A549 (cell line): ENCODE data around the gene POLD2. TPM values are rescaled to one million over a fixed set of nuclear protein-coding genes. Genes with fewer than 3 reads are reported as not detected.

Source experiments
- ATAC-seq, 2 experiments: fragments of 200-7000 bp in 1 of 2; fragments of >200 bp in 1 of 2; cut with Nextera tagmentation in 1 of 2; cut with Tn5 transposase in 1 of 2; 3 replicates each; pipeline versions ENCODE4 v1.8.0 to v1.9.1; 2018 to 2020; ENCODE audit warnings: mild to moderate bottlenecking in 1 of 2, moderate library complexity in 1 of 2
- CTCF ChIA-PET: fragments of 300-600 bp; sonication (Branson Sonifier 250); formaldehyde crosslinking; extraction: SDS; loops from one replicate; lab custom pipeline; 2021; ENCODE audit warnings: antibody characterized with exemption, inconsistent platforms; lab: Yijun Ruan, JAX
- POLR2A ChIA-PET: fragments of 350-600 bp; formaldehyde crosslinking; extraction: SDS; loops from one replicate; lab custom pipeline; 2021; ENCODE audit warnings: antibody characterized with exemption, inconsistent platforms; lab: Yijun Ruan, JAX
- DNase-seq, 2 experiments: peaks; one replicate each; pipeline versions ENCODE4 v3.0.0 to v3.0.0-alpha.2; 2011 to 2016; ENCODE audit warnings: low read depth in 1 of 2, low spot score in 1 of 2
- FAIRE-seq: peaks from 2 replicates; lab custom pipeline; 2011; peaks lifted over from hg19 to GRCh38; lab: Jason Lieb, UNC
- H3K27ac ChIP-seq, 2 experiments: fragments of >200 bp; sonication (Bioruptor Twin); formaldehyde crosslinking; 3 replicates each; pipeline ENCODE4 v1.5.1; 2016 to 2017
- H3K4me1 ChIP-seq: fragments of >200 bp; sonication (Bioruptor Twin); formaldehyde crosslinking; 3 replicates; pipeline ENCODE4 v1.6.1; 2016
- H3K4me2 ChIP-seq: fragments of >200 bp; sonication (Bioruptor Twin); formaldehyde crosslinking; 3 replicates; pipeline ENCODE4 v1.6.1; 2016
- H3K4me3 ChIP-seq: fragments of >200 bp; sonication (Bioruptor Twin); formaldehyde crosslinking; 3 replicates; pipeline ENCODE4 v1.5.1; 2016
- H3K9me3 ChIP-seq: fragments of >200 bp; sonication (Bioruptor Twin); formaldehyde crosslinking; 3 replicates; pipeline ENCODE4 v1.6.1; 2016
- BHLHE40 ChIP-seq: IDR thresholded peaks from 2 replicates; pipeline ENCODE4 v1.6.1; 2012; ENCODE audit warnings: low read depth, low read length, inconsistent platforms
- CEBPB ChIP-seq, 2 experiments: fragments of >200 bp in 1 of 2; sonication (Bioruptor Twin) in 1 of 2; formaldehyde crosslinking in 1 of 2; IDR thresholded peaks; 2 replicates each; pipeline ENCODE4 v1.6.1; 2012 to 2016
- CTCF ChIP-seq: fragments of >200 bp; sonication (Bioruptor Twin); formaldehyde crosslinking; IDR thresholded peaks from 3 replicates; pipeline ENCODE4 v1.5.1; 2016
- EHF ChIP-seq: fragments of 250-450 bp; sonication (Bioruptor Pico); IDR thresholded peaks from 2 replicates; pipeline ENCODE4 v1.5.0; 2020; ENCODE audit warnings: mild to moderate bottlenecking
- EHMT2 ChIP-seq: fragments of 200-600 bp; sonication (generic); IDR thresholded peaks from 2 replicates; pipeline ENCODE4 v1.6.1; 2016; ENCODE audit warnings: antibody characterized with exemption, low read depth, mild to moderate bottlenecking, moderate library complexity
- FOSB ChIP-seq: fragments of 250-450 bp; sonication (Bioruptor Pico); IDR thresholded peaks from 2 replicates; pipeline ENCODE4 v1.5.0; 2020; ENCODE audit warnings: mild to moderate bottlenecking, moderate library complexity
- FOSL2 ChIP-seq, 2 experiments: fragments of 450-650 bp in 1 of 2; fragments of >200 bp in 1 of 2; sonication (Bioruptor Twin) in 1 of 2; formaldehyde crosslinking; IDR thresholded peaks; 2 replicates each; pipeline versions ENCODE4 v1.5.0 to v1.6.1; 2016 to 2020; ENCODE audit warnings: mild to moderate bottlenecking in 1 of 2, moderate library complexity in 1 of 2
- FOXS1 ChIP-seq: fragments of 250-450 bp; sonication (Bioruptor Pico); IDR thresholded peaks from 2 replicates; pipeline ENCODE4 v1.5.0; 2020; ENCODE audit warnings: mild to moderate bottlenecking, moderate library complexity
- GATA3 ChIP-seq: IDR thresholded peaks from 2 replicates; pipeline ENCODE4 v1.6.1; 2012; ENCODE audit warnings: borderline replicate concordance
- HDAC2 ChIP-seq: fragments of 200-600 bp; sonication (generic); IDR thresholded peaks from 2 replicates; pipeline ENCODE4 v1.6.1; 2016
- HEYL ChIP-seq: fragments of 250-450 bp; sonication (Bioruptor Pico); IDR thresholded peaks from 2 replicates; pipeline ENCODE4 v1.8.0; 2021; ENCODE audit warnings: mild to moderate bottlenecking, moderate library complexity
- HOXA7 ChIP-seq: fragments of 250-450 bp; sonication (Bioruptor Pico); IDR thresholded peaks from 2 replicates; pipeline ENCODE4 v1.5.0; 2020; ENCODE audit warnings: mild to moderate bottlenecking, moderate library complexity
- KDM1A ChIP-seq: fragments of 200-600 bp; sonication (generic); IDR thresholded peaks from 2 replicates; pipeline ENCODE4 v1.6.1; 2016; ENCODE audit warnings: low read depth, mild to moderate bottlenecking
- MAZ ChIP-seq: fragments of 150-350 bp; IDR thresholded peaks from 2 replicates; pipeline ENCODE4 v1.6.1; 2014; ENCODE audit warnings: antibody characterized with exemption, low read depth, low read length, borderline replicate concordance
- MYC ChIP-seq: IDR thresholded peaks from 2 replicates; pipeline ENCODE4 v1.6.1; 2012; ENCODE audit warnings: mild to moderate bottlenecking, inconsistent platforms, low read length, improper control_type of control experiment, borderline replicate concordance
- NR3C1 ChIP-seq: fragments of >200 bp; sonication (Bioruptor Twin); formaldehyde crosslinking; IDR thresholded peaks from 3 replicates; pipeline ENCODE4 v1.6.1; 2017
- POLR2AphosphoS2 ChIP-seq: conservative IDR thresholded peaks from 2 replicates; pipeline ENCODE4 v1.6.1; 2012; ENCODE audit warnings: low read length, improper control_type of control experiment, inconsistent platforms
- RAD21 ChIP-seq, 2 experiments: fragments of >200 bp in 1 of 2; sonication (Bioruptor Twin) in 1 of 2; formaldehyde crosslinking in 1 of 2; IDR thresholded peaks in 1 of 2; conservative IDR thresholded peaks in 1 of 2; 2 replicates in 1 of 2; 3 replicates in 1 of 2; pipeline ENCODE4 v1.6.1; 2012 to 2018; ENCODE audit warnings: inconsistent platforms in 1 of 2
- RCOR1 ChIP-seq: fragments of 150-350 bp; IDR thresholded peaks from 2 replicates; pipeline ENCODE4 v1.6.1; 2014; ENCODE audit warnings: antibody characterized with exemption, low read length, low read depth
- RNF2 ChIP-seq: fragments of 200-600 bp; sonication (generic); IDR thresholded peaks from 2 replicates; pipeline ENCODE4 v1.6.1; 2016; ENCODE audit warnings: low read depth, mild to moderate bottlenecking, antibody characterized with exemption, moderate library complexity, borderline replicate concordance
- SREBF2 ChIP-seq: fragments of 450-650 bp; IDR thresholded peaks from 2 replicates; pipeline ENCODE4 v1.6.1; 2014; ENCODE audit warnings: mild to moderate bottlenecking, moderate library complexity
- TFCP2L1 ChIP-seq: fragments of 250-450 bp; sonication (Bioruptor Pico); IDR thresholded peaks from 2 replicates; pipeline ENCODE4 v1.5.0; 2021; ENCODE audit warnings: mild to moderate bottlenecking
- TP53 ChIP-seq: fragments of 250-450 bp; sonication (Bioruptor Pico); IDR thresholded peaks from 2 replicates; pipeline ENCODE4 v1.5.0; 2021; ENCODE audit warnings: mild to moderate bottlenecking, moderate library complexity
- ZSCAN20 ChIP-seq: fragments of 250-450 bp; sonication (Bioruptor Pico); IDR thresholded peaks from 2 replicates; pipeline ENCODE4 v1.8.0; 2022; ENCODE audit warnings: mild to moderate bottlenecking, moderate library complexity
- WGBS: methylation state at CpG from one replicate; pipeline ENCODE4 v1.1.6; 2017; ENCODE audit errors: missing lambda C conversion rate; 5-methylcytosine and 5-hydroxymethylcytosine counted together
- polyA plus RNA-seq, 4 experiments: library from polyadenylated mRNA; depleted of rRNA in 3 of 4; stranded (reverse); fragments of >200 nt; fragmentation: RNase III in 1 of 4; extraction: RNeasy Plus Mini Kit Qiagen cat#74134 plus additional on column Dnase treatment in 1 of 4; gene quantifications; 2 replicates in 3 of 4; 3 replicates in 1 of 4; pipeline ENCODE4 v1.2.3, GENCODE V29; 2011 to 2017
- TF ChIP-seq, protein P1 (sequence below): fragments of 450-650 bp; IDR thresholded peaks from 2 replicates; pipeline ENCODE4 v1.6.1; 2014; ENCODE audit warnings: antibody characterized with exemption
- TF ChIP-seq, protein P2 (sequence below): fragments of 150-350 bp; IDR thresholded peaks from 2 replicates; pipeline ENCODE4 v1.6.1; 2014; ENCODE audit warnings: low read depth, mild to moderate bottlenecking, low read length

The POLD2 gene
- polyA plus RNA-seq, 2 of the 4 experiments (the other 2 are of a cell fraction) = 126 to 138 TPM

GRCh38 chr7:44132039-44132438 lies 8.7 kb upstream of the POLD2 start:
- Histone ChIP-seq H3K9me3 (no peaks in the 10 kb centered on the region), H3K4me1 (no peaks in the 10 kb centered on the region), H3K27ac (no peak overlapping the region), H3K4me2 (no peak overlapping the region), H3K4me3 (no peak overlapping the region)
- TF ChIP-seq CEBPB (IDR thresholded peaks at IDR 0.05) (no peak), SREBF2 (no peak), RCOR1 (no peak), TP53 (CRISPR knock-in tag) (no peak), MYC (no peak), HOXA7 (no peak), MAZ (no peak), GATA3 (no peak)
- 100% methylated on average over 2 of the region's 2 CpGs for WGBS
- POLR2A ChIA-PET = no interaction called here
- ATAC-seq = no peak
- no peak for FAIRE-seq
- CTCF ChIA-PET = interaction anchor here (0.8 to 7.1 kb wide), 13 partner anchors 17 to 137 kb away, joined by 3 to 52 read pairs (median 5); no protein-coding TSS in a partner anchor
- no peak for DNase-seq

DNA sequence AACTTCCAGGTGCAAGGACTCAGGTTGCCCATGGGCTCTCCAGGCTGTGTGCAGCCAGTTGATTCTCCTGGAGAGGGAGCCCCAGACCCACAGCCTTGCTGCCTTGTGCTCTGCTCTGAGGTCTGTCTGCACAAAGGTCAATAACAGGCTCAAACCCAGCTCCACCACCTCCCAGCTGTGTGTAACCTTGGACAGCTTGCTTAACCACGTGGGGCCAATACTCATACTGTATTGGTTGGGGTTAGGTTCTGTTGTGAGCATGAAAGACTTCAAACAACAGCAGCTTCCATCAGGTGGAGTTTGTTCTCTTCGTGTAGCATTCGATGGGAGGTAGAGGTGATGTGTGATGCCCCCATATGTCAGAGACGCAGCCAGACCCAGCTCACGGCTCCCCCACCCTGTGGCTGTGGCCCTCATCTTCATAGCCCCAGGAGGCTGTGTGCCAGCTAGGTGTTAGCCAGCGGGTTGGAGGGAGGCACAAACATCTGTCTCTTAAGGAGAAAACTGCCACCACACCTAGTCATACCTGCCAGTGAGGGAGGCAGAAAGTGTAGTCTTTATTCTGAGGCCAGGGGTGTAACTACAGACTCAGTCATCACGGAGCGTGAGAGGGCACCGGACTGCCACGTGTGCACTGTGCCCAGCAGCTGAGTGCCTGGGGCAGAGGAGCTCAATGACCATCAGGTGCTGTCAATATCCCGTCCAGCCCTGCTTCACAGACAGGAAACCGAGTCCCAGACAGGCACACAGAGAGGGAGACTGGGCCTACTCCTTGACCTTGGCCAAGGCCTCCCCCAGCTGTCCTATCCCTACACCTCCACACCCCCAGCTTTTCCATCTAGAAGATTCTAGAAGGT lies 8.1 kb upstream of the POLD2 start:
- ATAC-seq (peak; percentile 80 to 90), DNase-seq (peak in 1 of 2 experiments; percentile 40), FAIRE-seq (no peak)
- H3K9me3 ChIP-seq = no peaks in the 10 kb centered on the region
- WGBS = 73% methylated on average over 12 of the region's 12 CpGs
- peak; percentile 39 for TF ChIP-seq CTCF
- TF ChIP-seq HDAC2 = no peak
- TF ChIP-seq, protein P1, sequence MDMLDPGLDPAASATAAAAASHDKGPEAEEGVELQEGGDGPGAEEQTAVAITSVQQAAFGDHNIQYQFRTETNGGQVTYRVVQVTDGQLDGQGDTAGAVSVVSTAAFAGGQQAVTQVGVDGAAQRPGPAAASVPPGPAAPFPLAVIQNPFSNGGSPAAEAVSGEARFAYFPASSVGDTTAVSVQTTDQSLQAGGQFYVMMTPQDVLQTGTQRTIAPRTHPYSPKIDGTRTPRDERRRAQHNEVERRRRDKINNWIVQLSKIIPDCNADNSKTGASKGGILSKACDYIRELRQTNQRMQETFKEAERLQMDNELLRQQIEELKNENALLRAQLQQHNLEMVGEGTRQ = 0 out of 2 replicates have a peak, but pooled peaks have one; percentile 25
- peak; percentile 46 to 67; a peak in 3 of 5 replicates for TF ChIP-seq RAD21 (conservative IDR thresholded peaks at IDR 0.05 in 1 of 2, IDR thresholded peaks at IDR 0.05 in 1 of 2)
- H3K4me1 ChIP-seq = no peaks in the 10 kb centered on the region
- H3K4me2 ChIP-seq = no peak overlapping the region
- POLR2A ChIA-PET = no interaction called here
- CTCF ChIA-PET = interaction anchor here (0.8 to 7.1 kb wide), 29 partner anchors 9 to 182 kb away, joined by 3 to 52 read pairs (median 4); partner anchors contain the start of genes GCK and YKT6
- H3K27ac ChIP-seq = no peak overlapping the region
- H3K4me3 ChIP-seq = no peak overlapping the region

GRCh38 chr7:44128721-44129582 lies 5.6 kb upstream of the POLD2 start:
- no peaks in the 10 kb centered on the region for H3K9me3 ChIP-seq
- CTCF ChIA-PET = interaction anchor here (0.6 to 7.1 kb wide), 4 partner anchors 13 to 433 kb away, joined by 3 to 52 read pairs (median 4); no protein-coding TSS in a partner anchor
- no peak overlapping the region for H3K4me2 ChIP-seq
- FAIRE-seq (no peak), ATAC-seq (no peak), DNase-seq (no peak)
- H3K27ac ChIP-seq = no peak overlapping the region
- POLR2A ChIA-PET = no interaction called here
- H3K4me3 ChIP-seq = no peak overlapping the region
- WGBS = 32% methylated on average over 6 of the region's 6 CpGs
- 0 out of 3 replicates have a peak, but pooled peaks cover 5% of the 10 kb centered on the region for H3K4me1 ChIP-seq
- TF ChIP-seq POLR2AphosphoS2 = no peak
- no peak for TF ChIP-seq ZSCAN20
- TF ChIP-seq, protein P1 = no peak
- TF ChIP-seq, protein P2, sequence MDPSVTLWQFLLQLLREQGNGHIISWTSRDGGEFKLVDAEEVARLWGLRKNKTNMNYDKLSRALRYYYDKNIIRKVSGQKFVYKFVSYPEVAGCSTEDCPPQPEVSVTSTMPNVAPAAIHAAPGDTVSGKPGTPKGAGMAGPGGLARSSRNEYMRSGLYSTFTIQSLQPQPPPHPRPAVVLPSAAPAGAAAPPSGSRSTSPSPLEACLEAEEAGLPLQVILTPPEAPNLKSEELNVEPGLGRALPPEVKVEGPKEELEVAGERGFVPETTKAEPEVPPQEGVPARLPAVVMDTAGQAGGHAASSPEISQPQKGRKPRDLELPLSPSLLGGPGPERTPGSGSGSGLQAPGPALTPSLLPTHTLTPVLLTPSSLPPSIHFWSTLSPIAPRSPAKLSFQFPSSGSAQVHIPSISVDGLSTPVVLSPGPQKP = no peak
- no peak for TF ChIP-seq EHF
- TF ChIP-seq KDM1A = no peak
- TF ChIP-seq FOXS1 (CRISPR knock-in tag) = no peak
- TF ChIP-seq TFCP2L1 = no peak
- no peak for TF ChIP-seq FOSL2 (IDR thresholded peaks at IDR 0.05)
- TF ChIP-seq FOSL2 (CRISPR knock-in tag; IDR thresholded peaks at IDR 0.05) = no peak
- no peak for TF ChIP-seq BHLHE40
- no peak for TF ChIP-seq RNF2
- no peak for TF ChIP-seq NR3C1
- no peak for TF ChIP-seq EHMT2
- no peak for TF ChIP-seq FOSB (CRISPR knock-in tag)
- TF ChIP-seq HEYL = no peak
